PFSK-1 (cell line): Measurements from ENCODE around the gene HACL1.

Source experiments
- FOXP2 ChIP-seq: optimal IDR thresholded peaks from 2 replicates; pipeline ENCODE3; 2011; ENCODE audit warnings: borderline replicate concordance, control low read depth, inconsistent platforms; ENCODE audit not compliant: insufficient read depth; ENCODE audit errors: extremely low read length, extremely low read depth
- POLR2AphosphoS5 ChIP-seq: IDR thresholded peaks from 2 replicates; pipeline ENCODE4 v1.6.1; 2012; ENCODE audit warnings: low read depth, mild to moderate bottlenecking, control low read depth, low read length, moderate library complexity
- SIN3A ChIP-seq: IDR thresholded peaks from 2 replicates; pipeline ENCODE4 v1.6.1; 2012; ENCODE audit warnings: mild to moderate bottlenecking, low read length, moderate library complexity, borderline replicate concordance; ENCODE audit not compliant: insufficient read depth
- TAF1 ChIP-seq: IDR thresholded peaks from 2 replicates; pipeline ENCODE4 v1.6.1; 2012; ENCODE audit warnings: low read length, control low read depth, borderline replicate concordance; ENCODE audit not compliant: insufficient read depth
- TF ChIP-seq, protein P1 (sequence below), 2 experiments: IDR thresholded peaks; 2 replicates each; pipeline versions ENCODE4 v1.6.1 to v1.8.0; 2011 to 2012; ENCODE audit warnings: low read depth in 2 of 2, low read length in 2 of 2, control low read depth in 1 of 2, inconsistent platforms in 1 of 2, mild to moderate bottlenecking in 1 of 2, moderate library complexity in 1 of 2; ENCODE audit not compliant: insufficient read depth in 1 of 2

The HACL1 gene

DNA sequence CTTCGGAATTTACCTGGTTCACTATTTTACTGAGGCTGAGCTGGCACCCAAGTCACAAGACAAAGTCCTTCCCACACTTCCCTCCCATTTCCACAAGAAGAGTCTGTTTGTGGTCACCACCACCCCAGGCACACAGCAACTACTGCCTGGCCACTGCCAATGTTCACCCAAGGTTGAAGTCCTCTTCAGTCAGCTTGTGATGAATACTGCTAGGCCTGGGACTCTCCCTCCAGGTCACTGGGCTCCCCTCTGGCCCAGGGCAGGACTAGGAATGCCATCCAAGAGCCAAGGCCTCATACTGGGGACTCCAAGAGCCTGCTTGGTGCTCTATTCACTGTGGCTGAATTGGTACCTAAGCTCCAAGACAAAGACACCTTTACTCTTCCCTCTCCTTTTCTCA, 49.5 kb downstream of the HACL1 start:
- TF ChIP-seq SIN3A = no peak
- TF ChIP-seq TAF1 = no peak
- no peak for TF ChIP-seq POLR2AphosphoS5
- no peak for TF ChIP-seq FOXP2
- TF ChIP-seq, protein P1, sequence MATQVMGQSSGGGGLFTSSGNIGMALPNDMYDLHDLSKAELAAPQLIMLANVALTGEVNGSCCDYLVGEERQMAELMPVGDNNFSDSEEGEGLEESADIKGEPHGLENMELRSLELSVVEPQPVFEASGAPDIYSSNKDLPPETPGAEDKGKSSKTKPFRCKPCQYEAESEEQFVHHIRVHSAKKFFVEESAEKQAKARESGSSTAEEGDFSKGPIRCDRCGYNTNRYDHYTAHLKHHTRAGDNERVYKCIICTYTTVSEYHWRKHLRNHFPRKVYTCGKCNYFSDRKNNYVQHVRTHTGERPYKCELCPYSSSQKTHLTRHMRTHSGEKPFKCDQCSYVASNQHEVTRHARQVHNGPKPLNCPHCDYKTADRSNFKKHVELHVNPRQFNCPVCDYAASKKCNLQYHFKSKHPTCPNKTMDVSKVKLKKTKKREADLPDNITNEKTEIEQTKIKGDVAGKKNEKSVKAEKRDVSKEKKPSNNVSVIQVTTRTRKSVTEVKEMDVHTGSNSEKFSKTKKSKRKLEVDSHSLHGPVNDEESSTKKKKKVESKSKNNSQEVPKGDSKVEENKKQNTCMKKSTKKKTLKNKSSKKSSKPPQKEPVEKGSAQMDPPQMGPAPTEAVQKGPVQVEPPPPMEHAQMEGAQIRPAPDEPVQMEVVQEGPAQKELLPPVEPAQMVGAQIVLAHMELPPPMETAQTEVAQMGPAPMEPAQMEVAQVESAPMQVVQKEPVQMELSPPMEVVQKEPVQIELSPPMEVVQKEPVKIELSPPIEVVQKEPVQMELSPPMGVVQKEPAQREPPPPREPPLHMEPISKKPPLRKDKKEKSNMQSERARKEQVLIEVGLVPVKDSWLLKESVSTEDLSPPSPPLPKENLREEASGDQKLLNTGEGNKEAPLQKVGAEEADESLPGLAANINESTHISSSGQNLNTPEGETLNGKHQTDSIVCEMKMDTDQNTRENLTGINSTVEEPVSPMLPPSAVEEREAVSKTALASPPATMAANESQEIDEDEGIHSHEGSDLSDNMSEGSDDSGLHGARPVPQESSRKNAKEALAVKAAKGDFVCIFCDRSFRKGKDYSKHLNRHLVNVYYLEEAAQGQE (IDR thresholded peaks at IDR 0.05; ENCODE audit: insufficient read depth in 1 of 2, low read depth in 2 of 2, low read length in 2 of 2) = no peak

DNA sequence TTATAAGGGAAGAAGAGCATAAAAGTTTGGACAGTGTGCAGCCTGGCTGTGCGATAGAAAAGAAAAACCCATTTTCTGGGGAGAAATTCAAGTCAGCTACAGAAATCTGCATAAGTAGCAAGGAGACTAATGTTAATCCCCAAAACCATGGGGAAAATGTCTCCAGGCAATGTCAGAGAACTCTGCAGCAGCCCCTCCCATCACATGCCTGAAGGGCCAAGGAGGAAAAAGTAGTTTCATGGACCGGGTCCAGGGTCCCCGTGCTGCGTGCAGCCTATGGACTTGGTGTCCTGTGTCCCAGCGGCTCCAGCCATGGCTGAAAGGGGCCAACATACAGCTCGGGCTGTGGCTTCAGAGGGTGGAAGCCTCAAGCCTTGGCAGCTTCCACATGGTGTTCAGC, 51.5 kb downstream of the HACL1 start:
- no peak for TF ChIP-seq FOXP2
- no peak for TF ChIP-seq POLR2AphosphoS5
- TF ChIP-seq, protein P1 (IDR thresholded peaks at IDR 0.05; ENCODE audit: insufficient read depth in 1 of 2, low read depth in 2 of 2, low read length in 2 of 2) = no peak
- no peak for TF ChIP-seq TAF1

DNA sequence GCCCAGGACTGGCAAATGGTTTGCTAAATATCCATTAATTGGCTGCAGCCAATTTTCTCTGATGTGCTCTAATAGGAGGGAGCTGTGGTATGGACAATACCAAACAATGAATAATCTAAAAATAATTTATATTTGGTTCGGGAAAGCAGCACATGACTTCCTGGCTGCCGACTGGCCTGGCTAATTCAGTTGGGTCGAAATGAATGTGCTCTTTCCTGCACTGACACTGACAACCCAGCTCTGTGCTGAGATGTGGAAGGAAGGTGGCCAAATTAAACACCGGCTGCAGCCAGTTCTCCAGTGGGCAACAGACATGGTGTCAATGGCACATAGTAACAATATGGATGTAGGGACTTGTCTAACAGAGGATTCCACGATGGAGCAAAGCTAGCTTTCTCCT, 58.8 kb downstream of the HACL1 start:
- TF ChIP-seq SIN3A (no peak), TAF1 (no peak), FOXP2 (no peak), POLR2AphosphoS5 (no peak)
- TF ChIP-seq, protein P1 (IDR thresholded peaks at IDR 0.05; ENCODE audit: insufficient read depth in 1 of 2, low read depth in 2 of 2, low read length in 2 of 2) = no peak

DNA sequence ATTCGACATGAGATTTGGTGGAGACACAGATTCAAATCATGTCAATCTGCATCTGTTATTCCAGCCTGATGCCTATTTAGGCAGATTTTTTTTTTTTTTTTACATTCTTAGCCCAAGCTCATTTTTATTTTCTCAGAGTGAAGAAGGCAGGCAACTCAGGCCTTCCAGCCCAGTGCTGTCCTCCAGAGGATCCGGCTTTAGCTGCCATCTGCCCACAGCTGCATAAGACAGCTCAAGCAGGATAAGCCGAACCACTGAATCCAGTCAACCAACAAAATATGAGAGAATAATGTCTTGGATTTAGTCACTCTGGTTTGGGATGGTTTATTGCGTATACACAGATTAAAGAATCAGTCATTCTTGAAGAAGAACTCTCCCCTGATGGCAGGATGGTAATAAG, 60.0 kb downstream of the HACL1 start:
- TF ChIP-seq, protein P1 (IDR thresholded peaks at IDR 0.05; ENCODE audit: insufficient read depth in 1 of 2, low read depth in 2 of 2, low read length in 2 of 2) = no peak
- TF ChIP-seq SIN3A (no peak), FOXP2 (no peak), TAF1 (no peak), POLR2AphosphoS5 (no peak)

DNA sequence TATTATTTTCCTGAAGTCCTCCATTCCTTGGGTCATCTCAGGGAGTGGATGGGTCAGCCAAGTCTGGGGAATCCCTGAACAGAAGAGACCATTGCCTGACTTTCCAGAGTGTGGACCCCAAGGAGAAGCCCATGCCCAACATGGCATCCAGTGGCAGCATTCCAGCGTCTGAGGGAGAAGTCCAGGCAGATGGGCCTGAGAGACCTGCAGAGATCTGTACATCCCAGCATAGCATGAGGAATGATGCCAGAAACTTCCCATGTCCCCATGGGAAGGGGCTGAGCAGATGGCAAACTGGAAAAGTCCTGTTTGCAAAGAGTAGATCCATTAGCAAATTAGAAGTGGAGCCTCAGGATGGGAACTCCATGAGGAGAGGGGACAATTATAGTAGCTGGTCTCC, 62.3 kb downstream of the HACL1 start:
- TF ChIP-seq, protein P1 (IDR thresholded peaks at IDR 0.05; ENCODE audit: insufficient read depth in 1 of 2, low read depth in 2 of 2, low read length in 2 of 2) = no peak
- no peak for TF ChIP-seq FOXP2
- no peak for TF ChIP-seq SIN3A
- TF ChIP-seq TAF1 = no peak
- no peak for TF ChIP-seq POLR2AphosphoS5
